ENCODE data around the gene R3HDML. TPM values are rescaled to one million over a fixed set of nuclear protein-coding genes. Genes with fewer than 3 reads are reported as not detected.

Gene R3HDML
- total and polyA plus RNA-seq, 9 of the 15 experiments (the other 6 are each of a cell fraction or from before 2014, with no cell fraction given) = not detected

GRCh38 chr20:44392088-44392775 is 55.4 kb downstream of the R3HDML start:
- intact Hi-C loops (cut with micrococcal nuclease) (no loop called here), in situ Hi-C loops (cut with MboI) (no loop called here)
- no peak overlapping the region for H3K4me2 ChIP-seq (ENCODE audit: insufficient read depth, low read length)

More at GRCh38 chr20:44392088-44392775, 55.4 kb downstream of the R3HDML start:
- FAIRE-seq (no peak), ATAC-seq (no peak), DNase-seq (ENCODE audit: extremely low read depth in 1 of 4, low spot score in 3 of 4) (no peak)
- no peaks in the 10 kb centered on the region for H3K9me3 ChIP-seq (replicated peaks; ENCODE audit: control insufficient read depth, insufficient read depth, low read depth, low read length)
- no peak overlapping the region for H2AFZ ChIP-seq (ENCODE audit: low read depth, low read length)
- ChIA-PET CTCF (ENCODE audit: low intra/inter-chr PET ratio) (no interaction called here), POLR2A (interaction anchor here (0.9 kb wide), 1 partner anchor 14 kb away, joined by 4 read pairs; no protein-coding TSS in a partner anchor)
- H3K9ac ChIP-seq (ENCODE audit: insufficient read depth in 1 of 2, low read depth in 2 of 2, low read length in 2 of 2) = no peak overlapping the region
- no TSS peak for BruUV-seq (replicated peaks)
- peaks cover 2 to 27% of the 10 kb centered on the region in 2 experiments; a peak in 2 of 5 replicates for H3K27me3 ChIP-seq (ENCODE audit: control insufficient read depth in 2 of 2, insufficient read depth in 2 of 2, low read length in 2 of 2)
- H3K4me1 ChIP-seq (replicated peaks in 1 of 2; ENCODE audit: control insufficient read depth in 2 of 2, insufficient read depth in 2 of 2, low read length in 2 of 2) = peaks cover 19 to 34% of the 10 kb centered on the region in 2 experiments
- H3K36me3 ChIP-seq (ENCODE audit: control insufficient read depth, insufficient read depth, low read length) = no peaks in the 10 kb centered on the region
- H3K9me1 ChIP-seq (ENCODE audit: control insufficient read depth, insufficient read depth, low read length) = no peaks in the 10 kb centered on the region
- no peak overlapping the region for H3K27ac ChIP-seq (ENCODE audit: extremely low read depth, low read depth, low read length)
- TF ChIP-seq TAF1 (IDR thresholded peaks at IDR 0.05; ENCODE audit: control insufficient read depth, extremely low read depth, insufficient read depth, low read length, severe bottlenecking) (no peak), ZNF121 (CRISPR knock-in tag; conservative IDR thresholded peaks at IDR 0.05) (peak; percentile 61), ZKSCAN3 (CRISPR knock-in tag; IDR thresholded peaks at IDR 0.05) (no peak), NR2C2 (CRISPR knock-in tag; IDR thresholded peaks at IDR 0.05) (no peak), NR2C2 (tag; IDR thresholded peaks at IDR 0.05) (no peak), RBM25 (IDR thresholded peaks at IDR 0.05; ENCODE audit: low read depth, low read length, severe bottlenecking) (peak; percentile 48), ZFP91 (CRISPR knock-in tag; IDR thresholded peaks at IDR 0.05) (no peak), ZC3H11A (IDR thresholded peaks at IDR 0.05; ENCODE audit: low read depth, low read length) (no peak), ZBED1 (IDR thresholded peaks at IDR 0.05) (no peak), MXI1 (IDR thresholded peaks at IDR 0.05; ENCODE audit: low read depth, low read length) (no peak)
- no peak overlapping the region for H3K4me3 ChIP-seq
- WGBS (ENCODE audit: insufficient coverage, low coverage, missing lambda C conversion rate) = 36% methylated on average over 8 of the region's 8 CpGs
- H4K20me1 ChIP-seq (replicated peaks; ENCODE audit: control insufficient read depth, insufficient read depth, low read length) = no peaks in the 10 kb centered on the region; the same call in 1 of the 2 replicates
- H3K79me2 ChIP-seq (ENCODE audit: control insufficient read depth, insufficient read depth, low read length) = no peaks in the 10 kb centered on the region

Measured in K562 (cell line).